Measurements from ENCODE around the gene MARS1. TPM values are rescaled to one million over a fixed set of nuclear protein-coding genes. Genes with fewer than 3 reads are reported as not detected.

MARS1 gene
- total RNA-seq, 1 donor from 2014 or later, result 71.2 TPM

DNA sequence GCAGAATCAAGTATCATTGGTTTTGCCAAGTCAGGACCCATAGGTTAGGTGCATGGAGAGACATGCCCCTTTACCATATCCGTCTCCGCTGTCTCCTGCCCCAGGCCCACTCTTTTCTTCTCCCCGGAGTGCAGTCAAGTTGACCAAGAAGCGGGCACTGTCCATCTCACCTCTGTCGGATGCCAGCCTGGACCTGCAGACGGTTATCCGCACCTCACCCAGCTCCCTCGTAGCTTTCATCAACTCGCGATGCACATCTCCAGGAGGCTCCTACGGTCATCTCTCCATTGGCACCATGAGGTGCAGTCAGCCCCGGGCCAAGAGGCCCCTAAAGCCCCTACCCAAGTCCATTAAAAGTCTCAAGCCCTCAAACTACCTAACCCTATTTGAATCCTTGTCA lies 23.3 kb upstream of the MARS1 start:
- intact Hi-C loops (cut with DNase I), result no loop called here
- H3K27me3 ChIP-seq, result no peaks in the 10 kb centered on the region
- DNase-seq (ENCODE audit: extremely low spot score in 2 of 2), result no peak
- no peak overlapping the region for H3K4me3 ChIP-seq
- no peaks in the 10 kb centered on the region for H3K9me3 ChIP-seq
- TF ChIP-seq POLR2A (IDR thresholded peaks at IDR 0.05) (no peak), POLR2AphosphoS5 (IDR thresholded peaks at IDR 0.05; ENCODE audit: insufficient read depth in 1 of 2, low read depth in 1 of 2) (no peak)
- TF ChIP-seq, protein P1, sequence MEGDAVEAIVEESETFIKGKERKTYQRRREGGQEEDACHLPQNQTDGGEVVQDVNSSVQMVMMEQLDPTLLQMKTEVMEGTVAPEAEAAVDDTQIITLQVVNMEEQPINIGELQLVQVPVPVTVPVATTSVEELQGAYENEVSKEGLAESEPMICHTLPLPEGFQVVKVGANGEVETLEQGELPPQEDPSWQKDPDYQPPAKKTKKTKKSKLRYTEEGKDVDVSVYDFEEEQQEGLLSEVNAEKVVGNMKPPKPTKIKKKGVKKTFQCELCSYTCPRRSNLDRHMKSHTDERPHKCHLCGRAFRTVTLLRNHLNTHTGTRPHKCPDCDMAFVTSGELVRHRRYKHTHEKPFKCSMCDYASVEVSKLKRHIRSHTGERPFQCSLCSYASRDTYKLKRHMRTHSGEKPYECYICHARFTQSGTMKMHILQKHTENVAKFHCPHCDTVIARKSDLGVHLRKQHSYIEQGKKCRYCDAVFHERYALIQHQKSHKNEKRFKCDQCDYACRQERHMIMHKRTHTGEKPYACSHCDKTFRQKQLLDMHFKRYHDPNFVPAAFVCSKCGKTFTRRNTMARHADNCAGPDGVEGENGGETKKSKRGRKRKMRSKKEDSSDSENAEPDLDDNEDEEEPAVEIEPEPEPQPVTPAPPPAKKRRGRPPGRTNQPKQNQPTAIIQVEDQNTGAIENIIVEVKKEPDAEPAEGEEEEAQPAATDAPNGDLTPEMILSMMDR (IDR thresholded peaks at IDR 0.05), result no peak
- H3K36me3 ChIP-seq, result no peaks in the 10 kb centered on the region
- peaks cover 31% of the 10 kb centered on the region for H3K4me1 ChIP-seq
- H3K27ac ChIP-seq, result no peak overlapping the region

DNA sequence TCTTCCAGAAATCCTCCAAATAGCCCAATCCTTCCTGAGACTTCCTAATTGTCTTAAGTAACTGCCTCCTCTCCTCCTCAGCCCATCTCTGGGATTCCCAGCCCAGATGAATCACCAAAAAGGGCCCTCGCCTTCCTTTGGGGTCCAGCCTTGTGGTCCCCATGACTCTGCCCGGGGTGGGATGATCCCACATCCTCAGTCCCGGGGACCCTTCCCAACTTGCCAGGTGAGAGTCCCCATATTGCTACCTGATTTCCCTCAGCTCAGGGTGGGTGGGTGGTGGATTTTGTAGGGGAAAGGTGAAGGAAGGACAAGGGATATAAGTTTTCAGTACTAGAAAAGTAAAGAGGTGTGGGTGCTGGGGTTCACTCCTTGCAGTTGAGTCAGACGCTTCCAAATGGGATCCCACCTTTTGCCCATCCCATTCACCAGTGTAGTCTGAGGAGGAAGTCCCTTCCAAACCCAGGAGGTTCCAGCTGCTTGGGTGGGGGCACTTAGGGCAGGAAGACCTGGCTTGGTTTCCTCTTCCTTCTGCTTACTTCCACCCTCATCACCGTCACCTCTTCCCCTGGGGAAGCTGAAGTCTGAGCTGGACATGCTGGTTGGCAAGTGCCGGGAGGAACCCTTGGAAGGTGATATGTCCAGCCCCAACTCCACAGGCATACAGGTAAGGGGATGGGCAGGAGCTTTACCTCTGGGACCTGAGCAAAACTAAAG lies 22.7 kb upstream of the MARS1 start:
- H3K9me3 ChIP-seq, result no peaks in the 10 kb centered on the region
- TF ChIP-seq POLR2A (IDR thresholded peaks at IDR 0.05), result no peak
- TF ChIP-seq, protein P1 (IDR thresholded peaks at IDR 0.05), result no peak
- no peak for TF ChIP-seq POLR2AphosphoS5 (IDR thresholded peaks at IDR 0.05; ENCODE audit: insufficient read depth in 1 of 2, low read depth in 1 of 2)
- H3K36me3 ChIP-seq, result no peaks in the 10 kb centered on the region
- H3K4me3 ChIP-seq, result no peak overlapping the region
- no peak for DNase-seq (ENCODE audit: extremely low spot score in 2 of 2)
- intact Hi-C loops (cut with DNase I), result no loop called here
- H3K27me3 ChIP-seq, result no peaks in the 10 kb centered on the region
- peaks cover 28% of the 10 kb centered on the region for H3K4me1 ChIP-seq
- no peak overlapping the region for H3K27ac ChIP-seq

DNA sequence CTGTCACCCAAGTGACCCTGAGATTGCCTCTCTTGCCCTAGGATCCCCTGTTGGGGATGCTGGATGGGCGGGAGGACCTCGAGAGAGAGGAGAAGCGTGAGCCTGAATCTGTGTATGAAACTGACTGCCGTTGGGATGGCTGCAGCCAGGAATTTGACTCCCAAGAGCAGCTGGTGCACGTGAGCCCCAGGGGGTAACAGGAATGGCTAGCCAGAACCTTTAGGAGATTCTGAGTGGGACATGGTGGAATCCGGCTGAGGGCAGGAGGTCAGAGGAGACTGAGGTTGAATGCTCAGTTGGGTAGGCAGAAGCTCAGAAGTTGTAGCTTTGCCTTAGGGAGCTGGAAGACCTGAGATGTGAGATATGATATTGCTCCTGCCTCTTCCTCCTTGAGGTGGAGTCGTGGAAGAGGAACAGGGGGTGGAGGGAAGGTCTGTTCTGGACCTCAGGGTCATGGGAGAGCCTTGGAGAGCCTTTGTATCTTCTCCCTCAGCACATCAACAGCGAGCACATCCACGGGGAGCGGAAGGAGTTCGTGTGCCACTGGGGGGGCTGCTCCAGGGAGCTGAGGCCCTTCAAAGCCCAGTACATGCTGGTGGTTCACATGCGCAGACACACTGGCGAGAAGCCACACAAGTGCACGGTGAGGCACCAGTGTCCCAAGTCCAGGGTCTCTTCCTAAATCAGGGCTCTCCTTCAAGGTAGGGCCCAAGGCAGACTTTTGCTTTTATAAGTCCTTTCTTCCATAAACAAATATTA lies 21.9 kb upstream of the MARS1 start:
- intact Hi-C loops (cut with DNase I), result no loop called here
- Histone ChIP-seq H3K4me1 (peaks cover 20% of the 10 kb centered on the region), H3K4me3 (no peak overlapping the region), H3K27me3 (no peaks in the 10 kb centered on the region), H3K36me3 (no peaks in the 10 kb centered on the region), H3K9me3 (no peaks in the 10 kb centered on the region), H3K27ac (no peak overlapping the region)
- DNase-seq (ENCODE audit: extremely low spot score in 2 of 2), result no peak
- TF ChIP-seq POLR2A (IDR thresholded peaks at IDR 0.05) (no peak), POLR2AphosphoS5 (IDR thresholded peaks at IDR 0.05; ENCODE audit: insufficient read depth in 1 of 2, low read depth in 1 of 2) (no peak)
- TF ChIP-seq, protein P1 (IDR thresholded peaks at IDR 0.05), result no peak

DNA sequence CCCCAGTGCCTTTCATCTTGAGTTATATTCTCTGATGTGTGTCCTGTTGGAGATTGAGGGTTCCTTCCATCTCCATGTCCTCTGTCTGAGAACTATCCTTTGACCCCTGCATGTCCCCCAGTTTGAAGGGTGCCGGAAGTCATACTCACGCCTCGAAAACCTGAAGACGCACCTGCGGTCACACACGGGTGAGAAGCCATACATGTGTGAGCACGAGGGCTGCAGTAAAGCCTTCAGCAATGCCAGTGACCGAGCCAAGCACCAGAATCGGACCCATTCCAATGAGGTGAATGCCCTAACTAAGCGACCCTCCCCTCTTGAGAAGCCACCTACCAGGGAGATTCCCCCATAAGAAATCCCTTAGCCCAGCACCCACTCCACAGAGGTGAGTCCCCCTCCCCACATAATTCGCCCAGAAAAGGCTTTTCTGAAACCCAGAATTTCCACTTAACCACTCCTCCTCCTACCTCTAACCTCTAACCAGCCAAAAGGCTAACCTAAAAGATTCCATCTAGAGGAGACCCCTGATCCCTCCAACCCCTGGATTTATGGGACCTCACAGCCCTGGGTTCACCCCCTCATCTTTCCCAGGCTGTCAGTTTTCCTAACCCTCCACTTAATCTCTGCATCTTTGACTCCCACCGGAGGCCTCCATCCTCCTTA lies 20.5 kb upstream of the MARS1 start:
- Histone ChIP-seq H3K4me3 (no peak overlapping the region), H3K9me3 (no peaks in the 10 kb centered on the region), H3K36me3 (no peaks in the 10 kb centered on the region), H3K4me1 (peaks cover 7% of the 10 kb centered on the region), H3K27ac (no peak overlapping the region), H3K27me3 (no peaks in the 10 kb centered on the region)
- DNase-seq (ENCODE audit: extremely low spot score in 2 of 2), result no peak
- TF ChIP-seq, protein P1 (IDR thresholded peaks at IDR 0.05), result no peak
- no peak for TF ChIP-seq POLR2AphosphoS5 (IDR thresholded peaks at IDR 0.05; ENCODE audit: insufficient read depth in 1 of 2, low read depth in 1 of 2)
- no peak for TF ChIP-seq POLR2A (IDR thresholded peaks at IDR 0.05)
- intact Hi-C loops (cut with DNase I), result no loop called here

All from vagina (tissue), 2 donors.